SK-N-SH (cell line): ENCODE data around the gene RRP1B. TPM values are rescaled to one million over a fixed set of nuclear protein-coding genes. Genes with fewer than 3 reads are reported as not detected.

Source experiments
- CTCF ChIA-PET: fragments of 300-600, 350-600 bp; formaldehyde crosslinking; extraction: SDS; loops from one replicate; lab custom pipeline; 2021; lab: Yijun Ruan, JAX
- POLR2A ChIA-PET: fragments of 350-600 bp; sonication (Branson Sonifier 250); formaldehyde crosslinking; extraction: SDS; loops from one replicate; lab custom pipeline; 2020; ENCODE audit warnings: antibody characterized with exemption, inconsistent platforms; lab: Yijun Ruan, JAX
- DNase-seq: peaks from one replicate; pipeline ENCODE4 v3.0.0; 2012
- H2AFZ ChIP-seq: fragments of 200-600 bp; sonication (generic); 2 replicates; pipeline ENCODE4 v1.8.1; 2016; ENCODE audit warnings: antibody characterized with exemption, mild to moderate bottlenecking, low read depth
- H3F3A ChIP-seq: fragments of 200-600 bp; sonication (generic); replicated peaks from 2 replicates; pipeline ENCODE3; 2016; ENCODE audit warnings: antibody characterized with exemption, mild to moderate bottlenecking; ENCODE audit not compliant: insufficient read depth
- H3K27ac ChIP-seq, 2 experiments: fragments of 200-500 bp in 1 of 2; fragments of 200-600 bp in 1 of 2; sonication (Bioruptor generic) in 1 of 2; sonication (generic), shearing (Covaris generic) in 1 of 2; 2 replicates each; pipeline versions ENCODE4 v1.5.1 to v1.6.1; 2014 to 2016; ENCODE audit warnings: low read depth in 2 of 2, inconsistent platforms in 1 of 2, low read length in 1 of 2, mild to moderate bottlenecking in 1 of 2, mixed read lengths in 1 of 2
- H3K27me3 ChIP-seq: fragments of 200-600 bp; sonication (generic), shearing (Covaris generic); 2 replicates; pipeline ENCODE4 v1.6.1; 2016; ENCODE audit warnings: mixed run types; ENCODE audit not compliant: insufficient read depth
- H3K36me3 ChIP-seq, 2 experiments: fragments of 200-500 bp in 1 of 2; fragments of 200-600 bp in 1 of 2; sonication (Bioruptor generic) in 1 of 2; sonication (generic) in 1 of 2; replicated peaks in 1 of 2; 2 replicates each; pipeline versions ENCODE3 to v1.5.1; 2014 to 2016; ENCODE audit warnings: low read length in 1 of 2, mild to moderate bottlenecking in 1 of 2; ENCODE audit not compliant: insufficient read depth in 2 of 2, control insufficient read depth in 1 of 2
- H3K4me1 ChIP-seq, 2 experiments: fragments of 200-500 bp in 1 of 2; fragments of 200-600 bp in 1 of 2; sonication (Bioruptor generic) in 1 of 2; sonication (generic), shearing (Covaris generic) in 1 of 2; 2 replicates each; pipeline versions ENCODE4 v1.5.1 to v1.6.1; 2014 to 2016; ENCODE audit warnings: low read depth in 1 of 2, low read length in 1 of 2, mixed run types in 1 of 2; ENCODE audit not compliant: insufficient read depth in 2 of 2, control insufficient read depth in 1 of 2
- H3K4me2 ChIP-seq: fragments of 200-600 bp; sonication (generic), shearing (Covaris generic); 2 replicates; pipeline ENCODE4 v1.6.1; 2017; ENCODE audit warnings: mixed run types
- H3K4me3 ChIP-seq, 2 experiments: fragments of 200-500 bp in 1 of 2; fragments of 200-600 bp in 1 of 2; sonication (Bioruptor generic) in 1 of 2; sonication (generic), shearing (Covaris generic) in 1 of 2; 2 replicates each; pipeline versions ENCODE4 v1.5.1 to v1.8.1; 2014 to 2016; ENCODE audit warnings: low read depth in 2 of 2, inconsistent platforms in 1 of 2, low read length in 1 of 2, mild to moderate bottlenecking in 1 of 2, mixed read lengths in 1 of 2, moderate library complexity in 1 of 2
- H3K79me2 ChIP-seq: fragments of 200-600 bp; sonication (generic); 2 replicates; pipeline ENCODE4 v1.8.1; 2017; ENCODE audit warnings: mild to moderate bottlenecking; ENCODE audit not compliant: insufficient read depth
- H3K9ac ChIP-seq: fragments of 200-600 bp; sonication (generic); 2 replicates; pipeline ENCODE4 v1.6.1; 2017; ENCODE audit warnings: mixed run types
- H3K9me2 ChIP-seq: fragments of 200-600 bp; sonication (generic); 2 replicates; pipeline ENCODE4 v1.6.1; 2017; ENCODE audit warnings: mixed run types
- H3K9me3 ChIP-seq: fragments of 200-600 bp; sonication (generic); 2 replicates; pipeline ENCODE4 v1.6.1; 2017; ENCODE audit warnings: mixed run types, mild to moderate bottlenecking, moderate library complexity
- H4K20me1 ChIP-seq: fragments of 200-600 bp; sonication (generic); 2 replicates; pipeline ENCODE4 v1.6.1; 2017; ENCODE audit warnings: mild to moderate bottlenecking, mixed run types; ENCODE audit not compliant: insufficient read depth
- CHD2 ChIP-seq: fragments of 150-350 bp; IDR thresholded peaks from 2 replicates; pipeline ENCODE4 v1.6.1; 2018; ENCODE audit warnings: low read length; ENCODE audit not compliant: partially characterized antibody
- FOXJ3 ChIP-seq: sonication (generic); formaldehyde crosslinking; IDR thresholded peaks from 2 replicates; pipeline ENCODE4 v1.5.1; 2020; ENCODE audit warnings: mild to moderate bottlenecking, missing genetic modification reagents
- FOXM1 ChIP-seq: IDR thresholded peaks from 2 replicates; pipeline ENCODE4 v1.4.0; 2012; ENCODE audit warnings: low read depth, mild to moderate bottlenecking
- GATA2 ChIP-seq: sonication (generic); formaldehyde crosslinking; IDR thresholded peaks from 2 replicates; pipeline ENCODE4 v1.5.0; 2020; ENCODE audit warnings: mild to moderate bottlenecking, missing genetic modification reagents
- NFIC ChIP-seq: IDR thresholded peaks from 2 replicates; pipeline ENCODE4 v1.4.0; 2012; ENCODE audit warnings: borderline replicate concordance
- NRF1 ChIP-seq: IDR thresholded peaks from 2 replicates; pipeline ENCODE4 v1.6.1; 2012; ENCODE audit warnings: low read depth, mild to moderate bottlenecking, low read length
- USF2 ChIP-seq: fragments of 150-350 bp; IDR thresholded peaks from 2 replicates; pipeline ENCODE4 v1.6.1; 2017; ENCODE audit warnings: antibody characterized with exemption, low read length, low read depth, borderline replicate concordance
- ZBTB33 ChIP-seq: IDR thresholded peaks from 2 replicates; pipeline ENCODE4 v1.4.0; 2012; ENCODE audit warnings: low read depth, borderline replicate concordance
- WGBS: methylation state at CpG from one replicate; pipeline ENCODE4 v1.1.6; 2017; ENCODE audit warnings: low lambda C conversion rate; 5-methylcytosine and 5-hydroxymethylcytosine counted together
- polyA plus RNA-seq, 3 experiments: library from polyadenylated mRNA; depleted of rRNA; stranded (reverse); fragments of >200 nt; gene quantifications; 2 replicates each; pipeline ENCODE4 v1.2.3, GENCODE V29; 2012
- TF ChIP-seq, protein P1 (sequence below): IDR thresholded peaks from 2 replicates; pipeline ENCODE4 v1.4.0; 2012; ENCODE audit warnings: low read depth

Gene RRP1B
- polyA plus RNA-seq, 1 of the 3 experiments (the other 2 are of a cell fraction) = 10.4 TPM

DNA sequence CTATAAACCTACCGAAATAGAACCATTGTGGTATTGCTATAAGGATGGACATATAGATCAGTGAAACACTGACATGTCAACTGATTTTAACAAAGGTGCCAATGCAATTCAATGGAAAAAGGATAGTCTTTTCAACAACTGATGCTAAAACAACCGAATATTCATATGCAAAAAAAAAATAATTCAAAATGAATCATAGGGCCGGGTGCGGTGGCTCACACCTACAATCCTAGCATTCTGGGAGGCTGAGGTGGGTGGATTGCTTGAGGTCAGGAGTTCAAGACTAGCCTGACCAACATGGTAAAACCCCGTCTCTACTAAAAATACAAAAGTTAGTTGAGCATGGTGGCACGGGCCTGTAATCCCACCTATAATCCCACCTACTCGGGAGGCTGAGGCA, 23.9 kb upstream of the RRP1B start:
- Histone ChIP-seq H3K4me1 (no peaks in the 10 kb centered on the region), H3K4me2 (no peak overlapping the region), H3K9me2 (no peaks in the 10 kb centered on the region), H3K79me2 (no peaks in the 10 kb centered on the region), H3K9ac (no peak overlapping the region), H4K20me1 (no peaks in the 10 kb centered on the region), H3K4me3 (no peak overlapping the region), H2AFZ (no peak overlapping the region), H3K27ac (no peak overlapping the region), H3K36me3 (no peaks in the 10 kb centered on the region), H3F3A (peaks cover 3% of the 10 kb centered on the region), H3K27me3 (no peaks in the 10 kb centered on the region), H3K9me3 (no peaks in the 10 kb centered on the region)
- TF ChIP-seq GATA2 (CRISPR knock-in tag) (no peak), FOXM1 (no peak), ZBTB33 (no peak)
- TF ChIP-seq, protein P1, sequence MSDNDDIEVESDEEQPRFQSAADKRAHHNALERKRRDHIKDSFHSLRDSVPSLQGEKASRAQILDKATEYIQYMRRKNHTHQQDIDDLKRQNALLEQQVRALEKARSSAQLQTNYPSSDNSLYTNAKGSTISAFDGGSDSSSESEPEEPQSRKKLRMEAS = no peak
- WGBS = 90% methylated on average over 7 of the region's 7 CpGs
- ChIA-PET CTCF (no interaction called here), POLR2A (no interaction called here)
- DNase-seq = no peak

GRCh38 chr21:43637530-43638158, 21.7 kb upstream of the RRP1B start:
- Histone ChIP-seq H3K36me3 (no peaks in the 10 kb centered on the region), H2AFZ (no peak overlapping the region), H3K27ac (no peak overlapping the region), H3K9ac (no peak overlapping the region), H3K4me1 (no peaks in the 10 kb centered on the region), H3K9me2 (no peaks in the 10 kb centered on the region), H3K9me3 (no peaks in the 10 kb centered on the region), H3F3A (peaks cover 3% of the 10 kb centered on the region), H3K79me2 (no peaks in the 10 kb centered on the region), H3K4me3 (no peak overlapping the region), H4K20me1 (no peaks in the 10 kb centered on the region), H3K4me2 (no peak overlapping the region), H3K27me3 (no peaks in the 10 kb centered on the region)
- TF ChIP-seq NRF1 = no peak
- no peak for TF ChIP-seq USF2
- TF ChIP-seq FOXJ3 (CRISPR knock-in tag) = no peak
- no peak for TF ChIP-seq ZBTB33
- TF ChIP-seq NFIC = no peak
- TF ChIP-seq CHD2 = no peak
- POLR2A ChIA-PET = interaction anchor here (0.6 kb wide), 1 partner anchor 9 kb away, joined by 3 read pairs; no protein-coding TSS in a partner anchor
- WGBS = 93% methylated on average over 3 of the region's 3 CpGs
- CTCF ChIA-PET = interaction anchor here (1.7 kb wide), 1 partner anchor 26 kb away, joined by 5 read pairs; no protein-coding TSS in a partner anchor
- DNase-seq = no peak
